Kidney (tissue), 14 donors: ENCODE measurements around the gene STRA6. TPM values are rescaled to one million over a fixed set of nuclear protein-coding genes. Genes with fewer than 3 reads are reported as not detected.

Experiments used
- DNase-seq, 5 donors: peaks; one replicate each; pipeline ENCODE4 v3.0.0-alpha.2; 2013 to 2020
- FAIRE-seq: peaks from 2 replicates; lab custom pipeline; 2012; peaks lifted over from hg19 to GRCh38; lab: Jason Lieb, UNC
- H3K27ac ChIP-seq, 2 donors: one replicate each; pipeline ENCODE4 v1.7.0; 2013; ENCODE audit warnings: low read depth in 2 of 2, low read length in 2 of 2, inconsistent platforms in 1 of 2
- H3K27me3 ChIP-seq: one replicate; pipeline ENCODE4 v1.7.1; 2013; ENCODE audit warnings: low read length, inconsistent platforms; ENCODE audit not compliant: control insufficient read depth, insufficient read depth
- H3K36me3 ChIP-seq, 3 donors: one replicate each; pipeline versions ENCODE4 v1.7.0 to v1.7.1; 2013; ENCODE audit warnings: low read length in 3 of 3, control low read depth in 1 of 3, inconsistent platforms in 1 of 3; ENCODE audit not compliant: insufficient read depth in 3 of 3, control insufficient read depth in 2 of 3
- H3K4me1 ChIP-seq, 3 donors: one replicate each; pipeline versions ENCODE4 v1.7.0 to v1.7.1; 2013; ENCODE audit warnings: low read length in 3 of 3, inconsistent platforms in 1 of 3, low read depth in 1 of 3; ENCODE audit not compliant: control insufficient read depth in 2 of 3, insufficient read depth in 2 of 3
- H3K4me3 ChIP-seq, 3 donors: one replicate each; pipeline versions ENCODE4 v1.7.0 to v1.8.1; 2013; ENCODE audit warnings: low read length in 3 of 3, control low read depth in 1 of 3, inconsistent platforms in 1 of 3
- H3K9ac ChIP-seq, 3 donors: one replicate each; pipeline versions ENCODE4 v1.7.0 to v1.7.1; 2013; ENCODE audit warnings: low read length in 3 of 3, control low read depth in 1 of 3, inconsistent platforms in 1 of 3
- H3K9me3 ChIP-seq, 3 donors: one replicate each; pipeline versions ENCODE4 v1.7.0 to v1.7.1; 2013; ENCODE audit warnings: low read length in 3 of 3, control low read depth in 1 of 3, inconsistent platforms in 1 of 3; ENCODE audit not compliant: control insufficient read depth in 2 of 3, insufficient read depth in 1 of 3
- intact Hi-C: fragments of 100-400 bp; cut with DNase I; formaldehyde crosslinking; loops from one replicate; pipeline ENCODE4 v1.11.1; 2022
- polyA plus RNA-seq: library from polyadenylated mRNA; stranded (reverse); fragments of 350-450 nt; fragmentation: Illumina TruSeq; extraction: RNeasy Lipid Tissue Mini Kit (QIAGEN cat#74804); gene quantifications from one replicate; pipeline ENCODE4 v1.2.3, GENCODE V29; 2014; ENCODE audit warnings: low read depth, low replicate concordance; ENCODE audit not compliant: insufficient read depth
- total RNA-seq: library from RNA; stranded (reverse); fragmentation: NEBNext Ultra II Directional; extraction: Animal tissue kit (Norgen Biotek cat#: 25700); gene quantifications from one replicate; pipeline ENCODE4 v1.2.1, GENCODE V29; 2021
- TF ChIP-seq, protein P1 (sequence below): IDR thresholded peaks from 3 replicates; pipeline ENCODE4 v1.5.1; 2012; ENCODE audit warnings: mild to moderate bottlenecking, moderate library complexity, borderline replicate concordance; ENCODE audit not compliant: insufficient read depth; ENCODE audit errors: extremely low read depth
- donor health status: control.
- donor health status: control.
- donor health status: control.
- donor health status: control.
- donor health status: control.
- donor health status: DM: yes; HTN: yes; CAD: no.
- donor health status: Normal renal cell carcinoma (clear cell type).

Gene STRA6
- total and polyA plus RNA-seq, 2 donors from 2014 or later, result 2.0 to 31.9 TPM

DNA sequence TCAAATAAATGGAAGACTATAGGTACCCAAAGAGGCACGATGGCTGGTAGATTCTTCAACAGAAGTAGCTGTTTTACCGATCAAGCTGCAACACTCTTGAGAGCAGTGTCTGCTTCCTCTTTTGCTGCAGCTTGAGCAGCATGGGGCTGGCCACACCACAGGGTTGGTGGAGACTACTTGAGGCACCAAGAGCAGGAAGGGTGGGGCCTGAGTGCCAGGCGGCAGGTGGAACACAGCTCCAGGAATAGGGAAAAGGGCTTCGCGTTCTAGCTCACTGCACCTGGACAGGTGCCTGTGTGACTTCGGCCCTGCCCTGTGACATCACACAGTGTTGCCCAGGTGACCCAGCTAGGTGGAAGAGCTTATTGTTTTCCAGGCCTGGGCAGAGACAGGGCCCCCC, 33.4 kb upstream of the STRA6 start, which contains the start of gene CCDC33:
Gene CCDC33 (plus strand): TSS at position 365 of the 400 bp plus-strand sequence. CDS start 394 bp downstream, outside the sequence.
- DNase-seq (peak; percentile 45 to 95 (median 67)), FAIRE-seq (no peak)
- Histone ChIP-seq H3K9ac (no peak within 1 kb of the TSS), H3K36me3 (no peaks in the 10 kb centered on the region), H3K27ac (peak within 1 kb of the TSS in 1 of 2 donors; percentile 60), H3K4me1 (peaks cover 0 to 24% (median 9%) of the 10 kb centered on the region in 3 donors), H3K9me3 (no peaks in the 10 kb centered on the region), H3K4me3 (no peak within 1 kb of the TSS), H3K27me3 (no peaks in the 10 kb centered on the region)
- TF ChIP-seq, protein P1, sequence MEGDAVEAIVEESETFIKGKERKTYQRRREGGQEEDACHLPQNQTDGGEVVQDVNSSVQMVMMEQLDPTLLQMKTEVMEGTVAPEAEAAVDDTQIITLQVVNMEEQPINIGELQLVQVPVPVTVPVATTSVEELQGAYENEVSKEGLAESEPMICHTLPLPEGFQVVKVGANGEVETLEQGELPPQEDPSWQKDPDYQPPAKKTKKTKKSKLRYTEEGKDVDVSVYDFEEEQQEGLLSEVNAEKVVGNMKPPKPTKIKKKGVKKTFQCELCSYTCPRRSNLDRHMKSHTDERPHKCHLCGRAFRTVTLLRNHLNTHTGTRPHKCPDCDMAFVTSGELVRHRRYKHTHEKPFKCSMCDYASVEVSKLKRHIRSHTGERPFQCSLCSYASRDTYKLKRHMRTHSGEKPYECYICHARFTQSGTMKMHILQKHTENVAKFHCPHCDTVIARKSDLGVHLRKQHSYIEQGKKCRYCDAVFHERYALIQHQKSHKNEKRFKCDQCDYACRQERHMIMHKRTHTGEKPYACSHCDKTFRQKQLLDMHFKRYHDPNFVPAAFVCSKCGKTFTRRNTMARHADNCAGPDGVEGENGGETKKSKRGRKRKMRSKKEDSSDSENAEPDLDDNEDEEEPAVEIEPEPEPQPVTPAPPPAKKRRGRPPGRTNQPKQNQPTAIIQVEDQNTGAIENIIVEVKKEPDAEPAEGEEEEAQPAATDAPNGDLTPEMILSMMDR, result no peak
- intact Hi-C loops, result no loop called here

DNA sequence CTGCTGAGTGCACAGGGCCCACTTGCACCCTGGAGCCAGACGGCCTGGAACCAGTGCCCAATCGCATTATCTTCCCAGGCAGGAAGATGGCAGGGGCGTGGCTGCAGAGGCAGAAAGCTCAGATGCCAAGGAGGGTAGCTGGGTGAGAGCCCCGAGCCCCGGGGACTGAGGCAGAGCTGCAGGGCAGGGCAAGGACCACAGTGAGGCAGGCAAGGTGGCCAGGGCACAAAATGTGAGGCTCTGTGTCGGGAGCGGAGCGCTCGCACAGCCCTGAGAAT, 31.9 kb upstream of the STRA6 start:
- Histone ChIP-seq H3K9me3 (no peaks in the 10 kb centered on the region), H3K27me3 (no peaks in the 10 kb centered on the region), H3K9ac (no peak overlapping the region), H3K4me1 (peaks cover 0 to 11% (median 4%) of the 10 kb centered on the region in 3 donors), H3K36me3 (no peaks in the 10 kb centered on the region), H3K27ac (no peak overlapping the region), H3K4me3 (no peak overlapping the region)
- TF ChIP-seq, protein P1, result no peak
- intact Hi-C loops, result no loop called here
- FAIRE-seq (no peak), DNase-seq (no peak)

DNA sequence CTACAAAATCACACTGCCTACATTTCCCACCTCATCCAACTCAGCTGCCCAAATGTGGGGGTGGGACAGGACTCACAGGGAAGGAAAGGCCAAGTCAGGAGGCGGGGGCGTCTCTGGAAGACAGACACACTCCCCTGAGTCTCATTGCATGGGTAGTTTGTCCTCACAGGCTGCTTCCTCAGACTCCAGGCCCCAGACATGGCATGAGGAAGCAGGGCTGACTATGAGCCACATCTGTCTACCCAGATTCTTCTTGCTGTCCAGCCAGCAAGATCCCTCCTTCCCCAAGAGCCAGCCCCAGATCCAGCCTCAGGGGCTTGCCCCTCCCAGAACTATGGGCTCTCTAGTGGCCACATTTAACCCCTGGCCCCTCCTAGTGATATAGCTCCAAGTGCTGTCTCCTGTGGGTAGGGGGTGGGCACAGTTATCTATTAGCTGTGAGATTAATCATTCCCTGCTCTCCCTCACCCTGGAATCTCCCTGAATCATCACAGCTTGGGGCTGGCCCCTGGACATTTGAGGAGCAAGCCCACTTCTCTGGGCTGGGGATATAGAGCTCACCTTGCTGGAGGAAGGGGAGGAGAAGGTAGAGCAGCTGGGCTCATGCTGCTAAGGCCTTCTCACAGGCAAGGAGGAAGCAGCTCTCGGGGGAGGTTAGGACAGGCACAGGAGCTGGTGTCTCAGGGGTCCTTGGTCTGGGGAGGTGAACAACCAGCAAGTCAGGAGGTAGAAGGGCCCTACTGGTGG, 31.4 kb upstream of the STRA6 start:
- no peak for FAIRE-seq
- no peak overlapping the region for H3K4me3 ChIP-seq
- TF ChIP-seq, protein P1, result no peak

More for the DNA sequence above, 31.4 kb upstream of the STRA6 start:
- intact Hi-C loops, result no loop called here
- Histone ChIP-seq H3K27ac (no peak overlapping the region), H3K9me3 (no peaks in the 10 kb centered on the region), H3K4me1 (peaks cover 0 to 7% (median 0%) of the 10 kb centered on the region in 3 donors), H3K9ac (no peak overlapping the region), H3K27me3 (no peaks in the 10 kb centered on the region), H3K36me3 (no peaks in the 10 kb centered on the region)
- DNase-seq, result peak in 1 of 5 donors; percentile 40
